IMR-90 (cell line): Measurements from ENCODE around the gene CACNA1D. TPM values are rescaled to one million over a fixed set of nuclear protein-coding genes. Genes with fewer than 3 reads are reported as not detected.

Experiments
- ATAC-seq: fragments of 200-7000 bp; cut with Tn5 transposase; 2 replicates; pipeline ENCODE4 v1.9.1; 2020; ENCODE audit warnings: low read depth, mild to moderate bottlenecking, moderate library complexity
- BruUV-seq: library from RNA; stranded (reverse); fragments of 400-500 nt; replicated peaks from 2 replicates; lab custom pipeline; 2021; lab: Mats Ljungman, UMichigan
- CTCF ChIA-PET: fragments of 300-600 bp; formaldehyde crosslinking; extraction: SDS; loops from one replicate; lab custom pipeline; 2021; ENCODE audit warnings: antibody characterized with exemption; lab: Yijun Ruan, JAX
- POLR2A ChIA-PET: fragments of 300-600 bp; sonication (Branson Sonifier 250); formaldehyde crosslinking; loops from one replicate; lab custom pipeline; 2022; ENCODE audit warnings: antibody characterized with exemption; ENCODE audit not compliant: unreplicated experiment; lab: Charles Lee
- DNase-seq: peaks from one replicate; pipeline ENCODE4 v3.0.0; 2013
- H2AFZ ChIP-seq: replicated peaks from 2 replicates; pipeline ENCODE3; 2013; ENCODE audit warnings: low read length, mild to moderate bottlenecking; ENCODE audit not compliant: poor library complexity
- H2AK5ac ChIP-seq: 2 replicates; pipeline ENCODE4 v1.6.1; 2013; ENCODE audit warnings: low read depth, low read length, inconsistent platforms
- H2AK9ac ChIP-seq: replicated peaks from 2 replicates; pipeline ENCODE3; 2013; ENCODE audit warnings: mild to moderate bottlenecking, low read depth, low read length, moderate library complexity; ENCODE audit not compliant: poor library complexity
- H2BK120ac ChIP-seq: 2 replicates; pipeline ENCODE4 v1.6.1; 2013; ENCODE audit warnings: low read depth, low read length, inconsistent platforms
- H2BK15ac ChIP-seq: 3 replicates; pipeline ENCODE4 v1.6.1; 2013; ENCODE audit warnings: low read depth, low read length, inconsistent platforms
- H2BK20ac ChIP-seq: 2 replicates; pipeline ENCODE4 v1.6.1; 2013; ENCODE audit warnings: low read depth, mild to moderate bottlenecking, inconsistent platforms, low read length, moderate library complexity
- H2BK5ac ChIP-seq: 2 replicates; pipeline ENCODE4 v1.6.1; 2013; ENCODE audit warnings: mild to moderate bottlenecking, low read depth, low read length, inconsistent platforms; ENCODE audit not compliant: poor library complexity, severe bottlenecking
- H3K14ac ChIP-seq: replicated peaks from 2 replicates; pipeline ENCODE4 v1.6.1; 2013; ENCODE audit warnings: low read depth, low read length, inconsistent platforms
- H3K18ac ChIP-seq: 2 replicates; pipeline ENCODE4 v1.6.1; 2013; ENCODE audit warnings: low read depth, low read length, control low read depth
- H3K23ac ChIP-seq: 2 replicates; pipeline ENCODE4 v1.6.1; 2013; ENCODE audit warnings: low read depth, low read length, inconsistent platforms
- H3K27ac ChIP-seq: 2 replicates; pipeline ENCODE4 v1.5.1; 2013; ENCODE audit warnings: mild to moderate bottlenecking, control low read depth, low read length; ENCODE audit not compliant: insufficient read depth
- H3K27me3 ChIP-seq: 2 replicates; pipeline ENCODE4 v1.6.1; 2013; ENCODE audit warnings: low read length; ENCODE audit not compliant: control insufficient read depth, insufficient read depth
- H3K36me3 ChIP-seq: 2 replicates; pipeline ENCODE4 v1.6.1; 2013; ENCODE audit warnings: low read length, mixed read lengths; ENCODE audit not compliant: control insufficient read depth, insufficient read depth
- H3K4ac ChIP-seq: 2 replicates; pipeline ENCODE4 v1.6.1; 2013; ENCODE audit warnings: low read depth, low read length, inconsistent platforms
- H3K4me1 ChIP-seq: 2 replicates; pipeline ENCODE4 v1.6.1; 2013; ENCODE audit warnings: low read length, mixed read lengths; ENCODE audit not compliant: control insufficient read depth, insufficient read depth
- H3K4me2 ChIP-seq: 2 replicates; pipeline ENCODE4 v1.6.1; 2013; ENCODE audit warnings: low read depth, mild to moderate bottlenecking, control low read depth, low read length, moderate library complexity
- H3K4me3 ChIP-seq: 2 replicates; pipeline ENCODE4 v1.5.1; 2013; ENCODE audit warnings: low read depth, mild to moderate bottlenecking, control low read depth, low read length, moderate library complexity; ENCODE audit not compliant: insufficient read depth
- H3K56ac ChIP-seq: 2 replicates; pipeline ENCODE4 v1.6.1; 2013; ENCODE audit warnings: low read length, inconsistent platforms; ENCODE audit not compliant: insufficient read depth; ENCODE audit errors: extremely low read depth
- H3K79me1 ChIP-seq, 2 experiments: 2 replicates each; pipeline ENCODE4 v1.6.1; 2013; ENCODE audit warnings: low read length in 2 of 2, inconsistent platforms in 1 of 2, low read depth in 1 of 2
- H3K9ac ChIP-seq: 2 replicates; pipeline ENCODE4 v1.6.1; 2013; ENCODE audit warnings: low read depth, low read length, control low read depth
- H3K9me1 ChIP-seq: 2 replicates; pipeline ENCODE4 v1.6.1; 2013; ENCODE audit warnings: low read length, inconsistent platforms; ENCODE audit not compliant: insufficient read depth
- H3K9me3 ChIP-seq: 2 replicates; pipeline ENCODE4 v1.6.1; 2013; ENCODE audit warnings: low read length; ENCODE audit not compliant: control insufficient read depth, insufficient read depth
- H4K20me1 ChIP-seq: 2 replicates; pipeline ENCODE4 v1.6.1; 2013; ENCODE audit warnings: low read length, inconsistent platforms; ENCODE audit not compliant: insufficient read depth
- H4K5ac ChIP-seq: 2 replicates; pipeline ENCODE4 v1.6.1; 2013; ENCODE audit warnings: mild to moderate bottlenecking, low read depth, low read length, control low read depth
- H4K8ac ChIP-seq, 2 experiments: 2 replicates each; pipeline ENCODE4 v1.6.1; 2013; ENCODE audit warnings: low read depth in 2 of 2, low read length in 2 of 2, control low read depth in 1 of 2, inconsistent platforms in 1 of 2
- H4K91ac ChIP-seq: 2 replicates; pipeline ENCODE4 v1.6.1; 2013; ENCODE audit warnings: low read depth, low read length, inconsistent platforms; ENCODE audit not compliant: insufficient read depth
- BHLHE40 ChIP-seq: fragments of 150-350 bp; IDR thresholded peaks from 2 replicates; pipeline ENCODE4 v1.6.1; 2016; ENCODE audit warnings: mild to moderate bottlenecking, low read depth, low read length
- CEBPB ChIP-seq: IDR thresholded peaks from 2 replicates; pipeline ENCODE4 v1.6.1; 2012; ENCODE audit warnings: low read depth, low read length, improper control_type of control experiment
- CHD1 ChIP-seq: IDR thresholded peaks from 2 replicates; pipeline ENCODE4 v1.6.1; 2012; ENCODE audit warnings: low read depth, low read length, improper control_type of control experiment
- CTCF ChIP-seq: conservative IDR thresholded peaks from 2 replicates; pipeline ENCODE4 v1.5.1; 2012; ENCODE audit warnings: mild to moderate bottlenecking, low read depth, low read length, improper control_type of control experiment
- ELK1 ChIP-seq: fragments of 150-350 bp; IDR thresholded peaks from 2 replicates; pipeline ENCODE4 v1.6.1; 2016; ENCODE audit warnings: low read depth, mild to moderate bottlenecking, low read length, moderate library complexity, borderline replicate concordance
- FOS ChIP-seq: fragments of 150-350 bp; IDR thresholded peaks from 2 replicates; pipeline ENCODE4 v1.6.1; 2016; ENCODE audit warnings: low read depth, low read length
- MAFK ChIP-seq: IDR thresholded peaks from 2 replicates; pipeline ENCODE4 v1.6.1; 2012; ENCODE audit warnings: low read depth, low read length, improper control_type of control experiment
- MAZ ChIP-seq: IDR thresholded peaks from 2 replicates; pipeline ENCODE4 v1.6.1; 2012; ENCODE audit warnings: low read depth, mild to moderate bottlenecking, low read length, improper control_type of control experiment, moderate library complexity, borderline replicate concordance
- MXI1 ChIP-seq: IDR thresholded peaks from 2 replicates; pipeline ENCODE4 v1.6.1; 2012; ENCODE audit warnings: low read depth, mild to moderate bottlenecking, low read length, moderate library complexity, borderline replicate concordance
- NFE2L2 ChIP-seq: fragments of 150-350 bp; IDR thresholded peaks from 2 replicates; pipeline ENCODE4 v1.6.1; 2016; ENCODE audit warnings: low read depth, mild to moderate bottlenecking, low read length
- POLR2A ChIP-seq: IDR thresholded peaks from 2 replicates; pipeline ENCODE4 v1.6.1; 2012; ENCODE audit warnings: mild to moderate bottlenecking, low read depth, low read length
- RAD21 ChIP-seq: IDR thresholded peaks from 2 replicates; pipeline ENCODE4 v1.6.1; 2012; ENCODE audit warnings: low read length, improper control_type of control experiment
- RCOR1 ChIP-seq: IDR thresholded peaks from 2 replicates; pipeline ENCODE4 v1.6.1; 2012; ENCODE audit warnings: mild to moderate bottlenecking, low read length, improper control_type of control experiment; ENCODE audit not compliant: insufficient replicate concordance
- RFX5 ChIP-seq: IDR thresholded peaks from 2 replicates; pipeline ENCODE4 v1.8.0; 2012; ENCODE audit warnings: low read depth, mild to moderate bottlenecking, low read length, moderate library complexity
- SMC3 ChIP-seq: fragments of 150-350 bp; IDR thresholded peaks from 2 replicates; pipeline ENCODE4 v1.6.1; 2016; ENCODE audit warnings: low read depth, mild to moderate bottlenecking, antibody characterized with exemption, low read length, moderate library complexity
- USF2 ChIP-seq: fragments of 150-350 bp; IDR thresholded peaks from 2 replicates; pipeline ENCODE4 v1.6.1; 2017; ENCODE audit warnings: mild to moderate bottlenecking, antibody characterized with exemption, low read length, low read depth
- WGBS, 2 experiments: methylation state at CpG; one replicate each; pipeline versions ENCODE4 v1.1.5 to v1.1.7; 2013; ENCODE audit warnings: missing lambda C conversion rate in 2 of 2; ENCODE audit not compliant: insufficient read length in 1 of 2; ENCODE audit errors: extremely low coverage in 2 of 2; 5-methylcytosine and 5-hydroxymethylcytosine counted together
- dilution Hi-C: fragments of 300-500 bp; cut with HindIII; formaldehyde crosslinking; loops from one replicate; pipeline ENCODE4 v1.14.3; 2018; ENCODE audit warnings: low sequenced_read_pairs; ENCODE audit not compliant: unreplicated experiment
- in situ Hi-C: fragments of 300-500 bp; cut with MboI; formaldehyde crosslinking; loops from 3 replicates; pipeline ENCODE4 v1.14.3; 2019; ENCODE audit warnings: low sequenced_read_pairs, inconsistent platforms, mixed read lengths
- intact Hi-C: fragments of 100-400 bp; cut with micrococcal nuclease; formaldehyde crosslinking; loops from 2 replicates; pipeline ENCODE4 v1.10.0; 2022
- polyA plus RNA-seq, 3 experiments: library from polyadenylated mRNA; depleted of rRNA; stranded (reverse); fragments of >200 nt; gene quantifications; 2 replicates each; pipeline ENCODE4 v1.2.3, GENCODE V29; 2012; ENCODE audit warnings: low replicate concordance in 1 of 3
- total RNA-seq: library from RNA; depleted of rRNA; stranded (reverse); fragments of >200 nt; gene quantifications from 2 replicates; pipeline ENCODE4 v1.2.3, GENCODE V29; 2012

The CACNA1D gene
- total and polyA plus RNA-seq, 2 of the 4 experiments (the other 2 are of a cell fraction): 0.07 TPM; not detected in 1

- no peaks in the 10 kb centered on the region for H3K36me3 ChIP-seq
- CTCF ChIA-PET: no interaction called here
- dilution Hi-C loops: no loop called here
Measured at GRCh38 chr3:53500165-53500777, 5.9 kb downstream of the CACNA1D start.

More at GRCh38 chr3:53500165-53500777, 5.9 kb downstream of the CACNA1D start:
- no peak overlapping the region for H3K9ac ChIP-seq
- H2AK9ac ChIP-seq: no peak overlapping the region
- H3K4me2 ChIP-seq: no peak overlapping the region
- no peak overlapping the region for H2AK5ac ChIP-seq
- no peaks in the 10 kb centered on the region for H3K9me1 ChIP-seq
- no peaks in the 10 kb centered on the region for H3K4me1 ChIP-seq
- H4K20me1 ChIP-seq: no peaks in the 10 kb centered on the region
- H3K27me3 ChIP-seq: peaks cover 26% of the 10 kb centered on the region
- intact Hi-C loops (no loop called here), in situ Hi-C loops (no loop called here)
- H3K27ac ChIP-seq: no peak overlapping the region
- TF ChIP-seq CHD1 (no peak), POLR2A (no peak), MXI1 (no peak), NFE2L2 (no peak), RAD21 (no peak), MAFK (no peak), ELK1 (no peak), RCOR1 (no peak), CEBPB (no peak), BHLHE40 (no peak), FOS (no peak), CTCF (no peak), SMC3 (no peak), USF2 (no peak), RFX5 (no peak), MAZ (no peak)
- no TSS peak for BruUV-seq
- H3K4me3 ChIP-seq: no peak overlapping the region
- no peak overlapping the region for H3K23ac ChIP-seq
- H4K8ac ChIP-seq: no peak overlapping the region
- H2BK120ac ChIP-seq: no peak overlapping the region
- no peak overlapping the region for H3K14ac ChIP-seq
- no peak for ATAC-seq
- no peak overlapping the region for H3K56ac ChIP-seq
- POLR2A ChIA-PET: no interaction called here
- no peak for DNase-seq
- no peak overlapping the region for H2BK15ac ChIP-seq
- no peak overlapping the region for H3K18ac ChIP-seq
- H2BK5ac ChIP-seq: no peak overlapping the region
- 70% methylated on average over 2 of the region's 7 CpGs; no CpG with 5 or more reads in 1 of the 2 experiments for WGBS, 2 experiments
- H3K79me1 ChIP-seq: no peaks in the 10 kb centered on the region
- H2AFZ ChIP-seq: no peak overlapping the region
- no peak overlapping the region for H4K5ac ChIP-seq
- no peaks in the 10 kb centered on the region for H3K9me3 ChIP-seq
- no peak overlapping the region for H4K91ac ChIP-seq
- no peak overlapping the region for H3K4ac ChIP-seq
- H2BK20ac ChIP-seq: no peak overlapping the region
